ELF-1 (cell line): ENCODE measurements around the gene KIF23.
A peak's percentile ranks its signal among the peaks of the same experiment; 100 is the strongest.

Source experiments
- DNase-seq: peaks from one replicate; pipeline ENCODE4 v3.0.0-alpha.2; 2016; ENCODE audit warnings: low read depth, low spot score

KIF23 gene

DNA sequence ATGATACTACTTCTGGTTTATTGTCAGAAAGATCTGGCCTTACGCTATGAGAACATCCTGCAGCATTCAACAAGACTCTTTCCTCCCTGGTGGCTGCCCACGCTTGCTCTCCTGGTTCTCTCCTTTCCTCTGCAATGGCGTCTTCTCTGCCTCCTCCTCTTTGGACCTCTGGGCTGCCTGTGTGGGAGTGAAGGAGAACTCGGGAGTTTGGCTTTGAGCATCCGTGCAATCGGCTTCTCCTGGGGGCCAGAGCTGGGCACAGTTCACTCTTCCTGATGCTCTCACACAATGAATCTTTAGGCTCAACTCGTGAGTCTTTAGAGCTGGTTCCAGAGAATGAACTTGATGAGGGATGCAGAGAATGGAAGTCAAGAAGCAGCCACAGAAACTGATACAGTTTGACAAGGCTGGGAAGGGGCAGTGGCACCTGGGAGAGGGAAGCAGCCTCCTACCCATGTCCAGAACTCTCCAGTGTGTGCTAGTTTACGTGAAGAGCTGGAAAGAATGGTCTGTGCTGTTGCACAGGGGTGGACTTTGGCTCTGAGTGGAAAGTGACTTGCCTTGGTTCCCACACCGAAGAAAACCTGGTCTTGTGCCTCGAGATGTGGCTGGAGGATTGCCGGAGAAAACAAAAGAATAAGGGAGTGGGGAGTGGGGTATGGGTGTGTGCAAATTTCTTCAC lies 76.3 kb downstream of the KIF23 start:
- no peak for DNase-seq

GRCh38 chr15:69491038-69491505 lies 76.9 kb downstream of the KIF23 start:
- no peak for DNase-seq

- peak; percentile 30 for DNase-seq
Measured at GRCh38 chr15:69493406-69493805, 79.3 kb downstream of the KIF23 start.

- no peak for DNase-seq
Measured at GRCh38 chr15:69496001-69496400, 81.9 kb downstream of the KIF23 start.

DNA sequence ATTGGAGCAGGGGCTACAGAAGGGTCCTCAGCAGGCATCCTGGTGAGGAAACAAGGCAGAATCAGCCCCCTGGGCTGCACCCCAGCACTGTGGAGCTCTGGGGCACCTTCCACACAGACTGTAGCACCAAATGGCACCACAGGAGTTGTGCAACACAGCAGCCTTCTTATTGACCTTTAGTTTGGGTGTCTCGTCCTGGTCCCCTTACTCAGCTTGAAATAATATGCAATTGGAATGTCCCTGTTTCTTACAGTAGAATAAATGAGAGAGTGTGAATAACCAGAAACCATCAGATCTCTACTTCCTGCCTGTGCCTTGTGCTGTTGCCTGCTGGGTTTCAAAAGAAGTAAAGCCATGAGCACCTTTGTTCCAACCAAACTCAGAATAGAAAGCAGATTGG lies 82.9 kb downstream of the KIF23 start:
- no peak for DNase-seq

DNA sequence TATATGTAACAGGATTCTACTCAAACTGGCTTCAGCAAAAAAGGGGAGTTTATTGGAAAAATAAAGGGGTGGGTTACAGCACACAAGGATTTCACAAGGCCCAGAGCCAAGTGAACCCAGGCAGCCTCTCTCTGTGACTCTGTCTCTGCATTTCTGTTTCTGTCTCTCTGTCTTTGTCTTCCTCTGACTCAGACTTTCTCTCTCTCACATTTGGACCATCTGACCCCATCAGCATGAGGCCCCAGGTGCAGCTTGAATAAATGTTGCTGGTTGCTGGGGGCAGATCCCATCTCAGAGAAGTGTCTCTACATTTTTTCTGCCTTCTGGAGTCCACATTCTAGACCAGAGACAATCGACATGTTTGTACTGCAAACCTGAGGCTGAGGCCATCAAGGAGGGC lies 83.5 kb downstream of the KIF23 start:
- DNase-seq: no peak
